Stimulated activated CD8-positive, alpha-beta memory T cell treated with anti-CD3 and anti-CD28 coated beads, Interleukin-12 subunit alpha, Interleukin-12 subunit beta, amount 100 ng/mL, for 24 hours (primary cell): ENCODE data around the gene HTT.

Source experiments
- DNase-seq: peaks from one replicate; pipeline ENCODE4 v3.0.0-alpha.2; 2020; ENCODE audit errors: extremely low read depth

HTT gene

DNA sequence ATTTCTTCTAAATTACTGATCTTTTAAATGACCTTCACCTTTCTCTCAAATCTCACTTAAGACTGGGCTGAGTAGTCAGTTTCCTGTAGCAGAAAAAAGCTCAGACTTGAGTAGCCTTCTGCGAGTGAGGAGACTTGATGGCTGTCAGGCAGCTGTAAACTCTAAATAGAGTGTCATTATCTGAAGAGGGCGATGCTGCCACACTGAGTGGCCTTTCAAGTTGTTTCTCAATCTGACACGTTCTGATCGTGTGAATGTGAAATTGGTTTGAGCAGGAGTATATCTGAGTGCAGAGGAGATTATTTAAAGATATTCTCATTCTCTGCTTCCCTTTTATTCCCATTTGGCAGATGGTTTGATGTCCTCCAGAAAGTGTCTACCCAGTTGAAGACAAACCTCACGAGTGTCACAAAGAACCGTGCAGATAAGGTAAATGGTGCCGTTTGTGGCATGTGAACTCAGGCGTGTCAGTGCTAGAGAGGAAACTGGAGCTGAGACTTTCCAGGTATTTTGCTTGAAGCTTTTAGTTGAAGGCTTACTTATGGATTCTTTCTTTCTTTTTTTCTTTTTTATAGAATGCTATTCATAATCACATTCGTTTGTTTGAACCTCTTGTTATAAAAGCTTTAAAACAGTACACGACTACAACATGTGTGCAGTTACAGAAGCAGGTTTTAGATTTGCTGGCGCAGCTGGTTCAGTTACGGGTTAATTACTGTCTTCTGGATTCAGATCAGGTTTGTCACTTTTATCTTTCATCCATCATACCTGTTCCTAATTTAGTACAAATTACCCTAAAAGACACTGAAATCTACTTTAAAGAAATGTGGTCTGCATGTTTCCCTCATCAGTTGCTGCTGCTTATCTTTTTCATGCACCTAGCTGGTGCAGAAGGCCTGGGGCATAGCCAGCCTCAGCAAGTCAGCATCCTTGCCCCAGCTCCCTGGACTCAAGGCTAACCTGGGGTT is 100.2 kb downstream of the HTT start:
- DNase-seq, result no peak

DNA sequence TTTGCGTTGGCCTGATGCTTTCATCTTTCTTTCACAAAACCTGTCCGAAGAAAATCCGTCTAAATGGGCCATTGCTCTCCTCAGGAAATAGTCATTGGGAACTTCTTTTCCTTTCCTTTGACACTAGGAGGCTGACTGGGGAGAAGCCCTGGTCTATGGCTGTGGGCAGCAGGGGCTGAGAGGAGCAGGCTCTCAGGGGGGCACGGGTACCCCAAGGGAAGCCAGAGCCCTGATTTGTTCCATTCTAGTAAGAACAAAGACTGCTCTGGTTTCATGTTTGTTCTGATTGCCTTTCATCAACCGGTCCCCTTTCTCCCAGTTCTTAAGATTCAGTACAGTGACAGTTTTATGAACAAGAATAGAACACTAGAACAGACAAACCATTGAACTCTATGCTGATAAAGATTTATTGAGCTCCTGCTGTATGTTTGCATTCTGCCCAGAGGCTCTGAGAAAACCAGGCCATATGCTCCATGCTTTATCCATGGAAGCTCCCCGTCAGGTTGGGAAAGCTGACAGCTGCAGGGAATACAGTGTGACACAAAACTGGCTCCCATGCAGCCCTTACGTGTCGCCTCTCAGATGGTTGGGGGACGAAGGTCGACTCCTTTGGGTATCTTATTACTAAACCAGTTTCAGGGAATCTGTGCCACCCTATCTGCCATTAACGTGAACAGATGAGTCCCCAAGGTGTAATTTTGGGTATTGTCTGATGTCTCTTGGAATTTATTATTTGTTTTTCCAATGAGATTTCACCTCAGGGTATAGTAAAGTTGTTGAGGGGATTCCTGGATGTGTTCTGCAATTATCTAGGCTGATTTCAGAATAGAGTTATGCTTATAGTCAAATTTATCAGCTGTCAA is 102.1 kb downstream of the HTT start:
- DNase-seq, result no peak

DNA sequence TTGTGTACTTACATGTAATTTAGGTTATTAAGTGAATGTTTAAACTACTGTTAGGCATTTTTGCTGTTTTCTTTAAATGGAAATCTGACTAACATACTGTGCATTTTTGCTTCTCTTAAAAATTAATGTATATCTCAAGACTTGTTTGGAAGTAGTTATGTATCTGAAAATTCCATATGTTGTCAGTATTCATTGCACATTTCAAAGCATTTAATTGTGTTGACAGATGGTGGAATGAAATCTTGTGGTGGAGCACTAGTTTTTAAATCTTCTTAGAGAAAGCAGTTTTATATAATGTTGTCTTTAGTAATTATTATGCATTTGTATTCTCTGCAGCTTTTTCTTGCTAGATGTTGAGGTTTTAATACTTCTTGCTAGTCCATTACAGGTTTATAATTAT is 102.9 kb downstream of the HTT start:
- no peak for DNase-seq

DNA sequence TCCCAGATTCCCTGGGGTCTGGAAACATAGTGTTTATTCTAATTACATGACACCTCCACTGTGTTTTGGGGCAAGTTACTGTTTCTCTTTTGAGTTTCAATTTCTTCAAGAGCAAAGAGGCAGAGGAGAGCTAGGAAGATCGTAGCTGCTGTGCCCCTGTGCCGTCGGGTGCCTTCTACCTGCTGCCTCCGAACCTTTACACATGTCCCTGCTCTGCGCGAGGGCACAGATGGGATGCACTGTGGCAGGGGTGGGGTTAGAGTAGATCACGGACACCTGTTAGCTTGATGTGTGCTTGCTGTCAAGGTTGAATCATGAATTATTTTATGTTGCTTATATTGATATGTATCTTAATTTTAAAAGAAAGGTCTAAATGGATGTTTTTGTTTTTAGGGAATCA is 103.4 kb downstream of the HTT start:
- DNase-seq, result no peak

DNA sequence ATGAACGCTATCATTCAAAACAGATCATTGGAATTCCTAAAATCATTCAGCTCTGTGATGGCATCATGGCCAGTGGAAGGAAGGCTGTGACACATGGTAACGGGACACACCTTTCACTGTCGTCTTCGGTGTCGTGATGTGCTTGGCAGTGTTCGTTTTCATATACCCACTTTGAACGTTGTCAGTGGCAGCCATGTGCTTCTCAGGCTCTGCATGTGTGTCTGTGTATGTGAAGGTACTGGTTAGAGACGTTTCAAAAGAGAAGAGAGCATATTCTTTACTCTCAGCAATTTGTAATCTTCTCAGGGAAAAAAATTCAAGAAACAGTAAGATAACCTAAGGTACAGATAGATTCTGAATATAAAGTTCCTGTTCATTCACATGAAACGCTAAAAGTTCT is 103.9 kb downstream of the HTT start:
- no peak for DNase-seq

DNA sequence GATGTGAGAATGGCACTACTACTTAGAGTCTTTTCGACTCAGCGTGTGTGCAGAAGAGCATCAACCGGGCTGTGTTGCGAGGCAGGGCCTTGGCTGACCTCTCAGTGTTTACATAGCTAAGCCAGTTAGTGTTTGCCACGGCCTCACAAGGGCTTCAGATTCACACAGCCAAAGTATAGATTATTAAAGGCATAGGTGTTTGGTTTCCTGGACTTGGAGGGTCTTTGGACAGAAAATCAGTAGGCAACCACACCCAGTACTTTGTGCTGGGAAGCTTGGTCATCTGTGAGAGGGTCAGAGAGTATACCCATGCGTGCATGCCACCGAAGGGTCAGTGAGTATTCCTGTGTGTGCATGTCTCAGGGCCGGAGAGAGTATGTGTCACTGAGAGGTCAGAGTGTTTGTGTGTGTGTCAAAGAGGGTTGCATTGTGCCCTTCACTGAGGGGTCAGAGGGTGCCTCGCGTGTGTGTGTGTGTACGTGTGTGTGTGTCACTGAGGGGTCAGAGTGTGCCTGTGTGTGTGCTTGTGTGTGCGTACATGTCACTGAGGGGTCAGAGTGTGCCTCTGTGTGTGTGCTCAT is 104.7 kb downstream of the HTT start:
- no peak for DNase-seq

DNA sequence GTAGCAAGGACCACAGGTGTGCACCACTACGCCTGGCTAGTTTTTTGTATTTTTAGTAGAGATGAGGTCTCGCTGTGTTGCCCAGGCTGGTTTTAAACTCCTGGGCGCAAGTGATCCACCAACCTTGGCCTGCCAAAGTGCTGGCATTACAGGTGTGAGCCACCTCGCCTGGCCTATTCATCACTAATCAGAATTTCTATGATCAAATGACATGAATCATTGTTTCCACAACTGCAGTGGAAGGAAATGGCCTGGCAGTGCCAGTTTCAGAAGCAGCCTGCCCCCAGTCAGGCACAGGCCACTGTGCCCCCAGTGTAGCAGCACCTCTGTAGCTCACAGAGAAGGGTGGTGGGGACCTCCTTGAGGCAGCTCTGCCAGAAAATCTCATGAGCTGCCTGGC is 108.5 kb downstream of the HTT start:
- DNase-seq, result no peak

DNA sequence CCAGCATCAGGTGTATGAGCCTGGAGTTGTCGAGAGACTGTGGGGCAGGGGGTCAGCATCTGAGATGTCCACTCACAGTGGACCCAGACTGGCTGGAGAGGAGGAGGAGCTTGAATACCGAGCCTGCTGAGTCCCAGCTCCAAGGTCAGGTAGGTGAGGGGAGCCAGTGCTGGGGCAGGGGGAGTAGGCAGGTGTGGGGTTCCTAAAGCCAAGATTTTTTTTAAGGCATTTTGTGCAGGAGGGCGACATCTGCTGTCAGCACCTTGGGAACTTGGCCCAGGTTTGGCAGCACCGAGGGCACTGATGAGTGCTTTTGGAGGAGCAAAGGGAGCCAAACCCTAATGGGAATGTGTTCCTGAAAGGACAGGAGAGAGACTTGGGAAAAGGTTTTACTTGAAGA is 110.2 kb downstream of the HTT start:
- no peak for DNase-seq

DNA sequence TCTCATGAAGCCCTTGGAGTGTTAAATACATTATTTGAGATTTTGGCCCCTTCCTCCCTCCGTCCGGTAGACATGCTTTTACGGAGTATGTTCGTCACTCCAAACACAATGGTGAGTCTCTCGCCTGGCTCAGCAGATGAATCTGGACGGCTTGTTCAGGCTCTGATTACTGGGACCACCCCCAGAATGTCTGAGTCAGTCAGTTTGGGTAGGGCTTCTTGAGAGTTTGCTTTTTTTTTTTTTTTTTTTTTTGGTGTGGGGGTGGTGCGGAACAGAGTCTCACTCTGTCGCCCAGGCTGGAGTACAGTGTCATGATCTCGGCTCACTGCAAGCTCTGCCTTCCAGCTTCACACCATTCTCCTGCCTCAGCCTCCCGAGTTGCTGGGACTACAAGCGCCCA is 112.1 kb downstream of the HTT start:
- no peak for DNase-seq

DNA sequence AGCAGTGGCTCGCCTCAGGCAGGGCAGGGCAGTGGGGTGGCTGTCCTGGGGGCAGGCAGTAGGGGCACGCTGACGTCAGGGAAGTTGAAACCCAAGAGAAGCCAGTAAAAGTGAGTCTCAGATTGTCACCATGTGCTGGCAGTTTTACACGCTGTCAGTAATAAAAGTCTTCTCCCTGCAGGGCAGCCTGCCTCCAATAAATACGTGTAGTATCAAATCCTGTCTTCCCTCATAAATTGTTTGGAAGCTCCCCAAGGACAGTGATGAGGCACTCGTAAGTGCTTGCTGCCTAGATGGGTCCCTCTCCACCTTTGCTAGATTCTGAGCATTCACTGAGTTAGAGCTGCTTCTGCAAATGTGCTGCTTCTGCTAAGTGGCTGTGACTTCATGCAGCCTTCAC is 113.6 kb downstream of the HTT start:
- DNase-seq, result no peak

DNA sequence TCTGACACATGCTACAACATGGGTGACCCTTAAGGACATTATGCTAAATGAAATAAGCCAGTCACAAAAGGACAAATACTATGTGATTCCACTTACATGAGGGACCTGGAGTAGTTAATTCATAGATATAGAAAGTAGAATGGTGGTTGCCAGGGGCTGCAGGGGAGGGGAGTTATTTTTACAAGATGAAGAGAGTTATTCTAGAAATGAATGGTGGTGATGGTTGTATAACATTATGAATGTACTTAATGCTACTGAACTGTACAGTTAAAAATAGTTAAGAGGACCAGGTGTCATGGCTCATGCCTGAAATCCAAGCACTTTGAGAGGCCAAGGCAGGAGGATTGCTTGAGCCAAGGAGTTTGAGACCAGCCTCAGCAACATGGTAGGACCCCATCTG is 115.0 kb downstream of the HTT start:
- DNase-seq, result no peak

DNA sequence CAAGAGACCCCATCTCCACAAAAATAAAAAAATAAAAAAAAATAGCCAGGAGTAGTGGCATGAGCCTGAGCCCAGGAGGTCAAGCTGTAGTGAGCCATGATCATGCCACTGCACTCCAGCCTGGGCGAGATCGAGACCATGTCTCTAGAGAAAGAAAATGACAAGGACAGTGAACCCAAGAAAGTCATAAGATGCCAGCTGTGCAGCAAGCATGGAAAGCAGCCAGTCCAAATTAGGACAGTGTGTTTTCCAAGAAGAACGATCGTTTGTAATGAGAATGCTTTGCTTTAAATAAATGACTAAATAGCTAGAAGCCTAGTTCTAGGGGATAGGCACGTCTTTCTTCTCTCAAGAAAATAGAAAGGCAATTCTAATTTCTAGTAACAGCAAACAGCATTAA is 116.1 kb downstream of the HTT start:
- DNase-seq, result no peak

DNA sequence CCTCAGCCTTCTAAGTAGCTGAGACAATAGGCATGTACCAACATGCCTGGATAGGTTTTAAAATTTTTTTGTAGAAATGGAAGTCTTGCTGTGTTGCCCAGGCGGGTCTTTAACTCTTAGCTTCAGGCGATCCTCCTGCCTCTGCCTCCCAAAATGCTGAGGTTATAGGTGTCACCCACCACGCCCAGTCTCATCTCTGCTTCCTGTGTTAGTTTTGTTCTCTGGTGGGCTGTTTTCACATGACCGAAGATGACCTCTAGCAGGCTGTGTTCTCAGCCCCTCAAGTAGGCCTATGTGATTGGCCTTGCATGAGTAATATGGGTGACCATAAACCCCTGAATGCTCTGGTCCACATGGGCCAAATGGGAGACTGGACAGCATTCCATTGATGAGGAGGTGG is 117.7 kb downstream of the HTT start:
- no peak for DNase-seq

DNA sequence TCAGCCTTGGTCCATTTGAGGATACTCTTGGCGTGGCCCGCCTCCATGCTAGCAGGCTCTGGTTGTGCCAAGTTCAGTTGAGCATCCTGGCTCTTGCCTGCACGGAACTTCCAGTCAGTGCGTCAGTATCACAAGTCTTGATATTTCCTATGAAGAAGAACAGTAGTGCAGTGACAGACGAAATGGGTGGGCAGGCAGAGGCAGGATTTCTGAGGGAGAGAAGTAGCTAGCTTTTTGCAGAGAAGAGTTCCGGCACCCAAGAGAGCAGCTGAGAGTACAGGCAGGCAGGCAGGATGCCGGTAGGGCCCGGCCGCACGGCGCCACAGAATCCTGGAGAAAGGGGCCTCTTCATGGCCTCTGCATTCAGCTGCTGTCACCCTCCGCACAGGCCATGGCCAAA is 118.3 kb downstream of the HTT start:
- DNase-seq, result no peak

DNA sequence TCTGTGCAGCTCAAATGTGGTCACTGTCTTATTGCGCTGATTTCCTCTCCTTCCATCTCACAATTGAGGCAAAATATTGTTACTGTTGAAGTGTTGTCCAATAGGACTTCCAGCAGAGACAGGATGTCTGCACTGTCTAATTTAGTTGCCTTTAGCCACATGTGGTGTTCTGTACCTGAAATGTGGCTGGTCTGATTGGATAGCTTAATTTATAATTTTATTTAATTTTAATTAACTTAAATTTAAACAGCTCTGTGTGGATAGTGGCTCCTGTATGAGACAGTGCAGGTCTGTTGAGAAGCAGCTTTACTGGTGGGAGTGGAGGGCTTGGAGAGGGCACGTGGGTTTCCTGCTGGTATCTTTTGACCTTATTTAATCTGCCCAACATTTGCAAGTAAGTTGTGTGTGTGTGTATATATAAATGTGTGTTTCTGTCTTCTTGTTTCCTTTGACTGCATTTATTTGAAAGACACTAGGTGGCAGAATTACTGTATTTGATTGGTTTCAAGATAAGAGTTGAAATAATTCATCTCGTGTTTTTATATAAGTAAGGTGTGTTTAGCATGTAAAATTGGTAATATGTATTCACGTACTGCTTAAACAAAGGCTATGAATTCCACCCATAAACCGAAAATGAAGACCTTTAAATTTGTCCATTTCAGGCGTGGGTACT is 119.2 kb downstream of the HTT start:
- no peak for DNase-seq

DNA sequence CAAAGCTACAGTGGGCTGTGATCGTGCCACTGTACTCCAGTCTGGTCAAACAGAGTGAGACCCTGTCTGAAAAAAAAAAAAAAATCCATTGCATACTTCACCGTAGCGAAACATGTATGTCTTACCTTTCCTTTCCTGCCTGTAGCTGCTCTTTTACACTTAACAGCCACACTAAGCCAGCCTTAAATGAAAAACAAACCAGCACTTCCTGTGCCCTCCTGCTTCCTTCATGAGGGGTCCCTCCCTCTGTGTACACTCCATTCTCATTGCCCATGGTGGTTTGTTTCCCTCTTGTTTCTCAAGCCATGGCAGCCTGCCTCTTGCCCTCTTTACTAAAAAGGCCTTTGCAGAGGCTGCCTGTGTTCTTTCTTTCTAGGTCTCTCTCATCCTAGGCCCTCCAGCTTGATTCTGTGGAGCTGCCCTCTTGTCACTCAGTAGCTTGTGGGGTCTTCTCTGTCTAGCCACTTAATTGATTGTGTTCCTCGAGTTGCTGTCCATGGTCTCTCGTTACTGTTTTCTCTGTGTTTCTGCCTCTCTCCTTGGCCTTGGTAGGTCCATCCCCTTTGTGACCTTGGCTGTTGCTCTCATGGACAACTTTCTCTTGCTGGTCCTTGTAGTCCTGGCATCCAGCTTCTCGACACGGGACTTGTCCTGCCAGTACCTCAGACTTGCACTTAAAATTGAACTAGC is 122.3 kb downstream of the HTT start:
- no peak for DNase-seq

DNA sequence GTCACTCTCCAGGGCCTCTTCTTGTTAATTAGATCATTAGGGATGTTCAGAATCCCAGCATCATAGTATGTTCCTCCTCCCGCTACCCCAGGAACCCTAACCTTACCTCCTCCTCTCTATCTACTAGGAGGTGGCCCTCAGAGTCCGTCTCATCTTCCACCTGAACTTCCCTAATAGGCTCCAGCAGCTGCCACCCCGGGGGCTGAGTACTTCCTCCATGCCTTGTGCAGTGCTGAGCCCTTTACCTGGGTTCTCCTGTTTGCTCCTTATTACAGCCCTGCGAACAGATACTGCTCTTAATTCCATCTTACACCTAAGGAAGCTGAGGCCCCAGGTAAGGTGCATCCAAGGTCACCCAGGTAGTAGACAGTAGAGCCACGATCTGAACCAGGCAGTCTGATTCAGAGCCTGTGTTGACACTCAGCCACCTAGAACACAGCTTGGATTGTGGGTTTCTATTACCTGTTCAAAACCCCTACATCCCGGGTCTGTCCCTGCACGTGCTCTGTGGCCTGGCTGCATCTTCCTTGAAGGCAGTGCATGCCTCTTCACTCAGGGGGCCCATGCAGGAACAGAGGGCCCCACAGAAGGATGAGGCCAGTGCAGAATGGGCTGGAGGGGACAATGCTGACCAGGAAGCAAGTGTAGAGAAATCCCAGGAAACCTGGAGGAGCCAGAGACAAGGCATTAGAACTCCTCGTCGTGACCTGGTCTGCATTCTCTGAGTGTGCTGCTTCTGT is 123.1 kb downstream of the HTT start:
- no peak for DNase-seq

DNA sequence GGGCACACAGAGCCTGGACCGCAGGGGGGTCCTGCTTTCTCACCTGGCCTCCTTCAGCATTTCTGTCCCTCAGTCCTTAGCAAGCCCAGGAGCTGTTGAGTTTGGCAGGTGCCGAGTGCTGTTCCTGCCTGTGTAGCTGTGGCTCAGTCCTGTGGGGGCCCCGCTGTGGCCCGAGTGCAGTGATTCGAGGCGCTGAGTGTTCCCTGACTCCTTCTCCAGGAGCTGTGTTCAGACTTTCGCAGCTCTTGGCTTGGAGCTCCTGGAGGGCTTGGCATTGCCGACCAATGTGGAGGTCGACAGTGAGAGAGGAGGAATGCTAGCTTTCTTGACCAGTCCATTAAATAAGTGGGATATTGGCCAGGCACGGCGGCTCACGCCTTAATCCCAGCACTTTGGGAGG is 124.4 kb downstream of the HTT start:
- DNase-seq, result no peak

DNA sequence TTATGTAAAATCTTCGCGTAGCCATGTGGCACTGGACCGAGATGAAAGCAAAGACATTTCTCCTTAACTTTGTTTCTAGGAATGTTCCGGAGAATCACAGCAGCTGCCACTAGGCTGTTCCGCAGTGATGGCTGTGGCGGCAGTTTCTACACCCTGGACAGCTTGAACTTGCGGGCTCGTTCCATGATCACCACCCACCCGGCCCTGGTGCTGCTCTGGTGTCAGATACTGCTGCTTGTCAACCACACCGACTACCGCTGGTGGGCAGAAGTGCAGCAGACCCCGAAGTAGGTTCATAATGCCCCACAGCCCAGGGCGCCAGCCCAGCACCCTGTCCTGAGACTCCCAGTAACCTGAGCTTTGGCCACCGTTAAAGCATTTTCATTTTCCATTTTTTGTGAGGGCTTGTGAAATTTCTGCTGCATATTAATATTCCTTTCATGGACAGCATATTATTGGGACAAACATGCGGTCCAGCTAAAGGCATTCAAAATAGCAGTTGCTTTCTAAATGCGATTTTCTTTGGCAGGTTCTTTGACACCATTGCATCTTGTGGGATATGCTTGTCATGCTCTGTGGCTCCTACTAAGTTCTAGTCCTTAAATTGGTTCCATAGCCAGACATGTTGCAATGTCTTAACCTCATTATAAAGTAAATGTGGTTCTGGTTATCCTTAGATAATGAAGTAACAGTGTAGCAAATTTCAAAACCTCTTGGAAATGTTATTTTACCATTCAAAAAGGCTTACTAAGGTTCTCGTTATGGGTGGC is 125.4 kb downstream of the HTT start:
- DNase-seq, result no peak
